GM18870 (cell line): ENCODE data around the gene PHF12.

Experiments used
- ATAC-seq: cut with Tn5 transposase; IDR thresholded peaks from one replicate; pipeline ENCODE4 v1.9.1; 2021; ENCODE audit warnings: moderate library complexity; ENCODE audit not compliant: unreplicated experiment

PHF12 gene

DNA sequence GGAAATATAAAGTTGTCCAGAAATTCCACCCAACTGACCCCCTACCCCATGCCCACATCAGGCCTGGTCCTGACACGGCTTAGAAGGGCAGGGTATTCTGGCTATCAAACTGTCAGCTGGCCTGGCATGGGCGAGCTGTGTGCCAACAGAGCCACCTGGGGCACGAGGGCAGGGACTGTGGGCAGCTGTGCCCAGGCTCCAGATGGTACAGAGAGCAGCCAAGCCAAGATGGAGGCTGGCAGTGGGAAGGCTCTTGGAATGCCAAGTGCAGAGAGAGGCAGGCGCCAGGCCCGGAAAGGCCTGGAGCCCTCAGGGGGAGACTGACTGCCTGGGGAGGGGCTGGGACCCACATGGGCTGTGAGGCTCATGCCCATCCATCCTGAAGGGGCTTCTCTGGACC is 24.3 kb upstream of the PHF12 start:
- no peak for ATAC-seq

DNA sequence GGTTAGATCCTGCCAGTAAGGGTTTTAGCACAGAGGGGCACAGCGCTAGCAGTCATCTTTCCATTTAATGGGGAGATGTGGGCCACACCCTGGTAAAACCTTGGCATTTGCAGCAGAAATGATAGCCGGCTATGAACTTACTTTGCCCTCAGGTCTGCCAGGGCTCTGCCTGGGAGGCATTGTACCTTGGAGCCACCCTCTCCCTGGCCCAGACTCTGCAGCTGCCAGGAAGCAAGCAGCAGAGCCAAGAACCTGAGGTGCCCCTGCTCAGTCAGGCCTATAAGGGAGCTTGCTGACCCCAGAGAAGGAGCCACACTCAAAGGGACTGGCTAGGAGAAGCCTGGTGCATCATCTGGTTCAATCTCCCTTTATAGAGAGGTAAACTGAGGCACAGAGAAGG is 23.7 kb upstream of the PHF12 start:
- ATAC-seq = no peak

DNA sequence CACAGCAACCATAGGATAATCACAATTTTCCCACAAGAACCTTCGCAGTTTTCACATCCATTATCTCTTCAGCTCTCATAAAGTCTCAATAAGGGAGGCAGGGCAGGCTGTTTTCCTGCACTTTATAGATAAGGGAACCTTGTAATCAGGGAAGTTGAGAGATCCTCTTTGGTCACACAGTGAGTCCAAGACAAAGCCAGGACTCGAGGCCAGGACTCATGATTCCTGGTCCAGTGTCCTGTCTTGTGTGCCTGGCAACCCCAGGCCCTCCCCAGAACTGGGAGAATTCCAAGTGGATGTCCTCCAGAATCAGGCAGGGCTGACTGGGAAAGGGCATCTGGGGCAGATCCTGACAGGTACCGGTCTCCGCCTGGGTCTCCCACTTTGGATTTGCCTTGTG is 23.1 kb upstream of the PHF12 start:
- no peak for ATAC-seq

DNA sequence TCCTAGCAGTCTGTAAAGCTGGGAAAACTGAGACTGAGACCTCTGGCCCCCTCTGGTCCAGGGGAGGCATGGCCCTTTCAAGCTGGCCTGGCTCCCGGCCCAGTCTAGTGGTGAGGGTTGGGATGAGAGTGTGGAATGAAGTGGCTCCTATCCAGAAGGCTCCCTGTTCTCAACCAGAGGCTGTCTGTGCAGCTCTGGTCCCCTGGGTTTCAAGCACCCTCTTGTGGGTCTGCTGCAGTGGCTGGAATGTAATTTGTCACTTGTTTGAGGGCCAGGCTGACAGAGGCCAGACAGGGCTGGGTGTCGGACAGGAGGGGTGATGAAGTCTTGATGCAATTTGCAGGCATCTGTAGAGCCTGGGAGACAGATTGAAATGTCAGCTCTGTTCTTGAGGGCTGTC is 22.1 kb upstream of the PHF12 start:
- no peak for ATAC-seq

DNA sequence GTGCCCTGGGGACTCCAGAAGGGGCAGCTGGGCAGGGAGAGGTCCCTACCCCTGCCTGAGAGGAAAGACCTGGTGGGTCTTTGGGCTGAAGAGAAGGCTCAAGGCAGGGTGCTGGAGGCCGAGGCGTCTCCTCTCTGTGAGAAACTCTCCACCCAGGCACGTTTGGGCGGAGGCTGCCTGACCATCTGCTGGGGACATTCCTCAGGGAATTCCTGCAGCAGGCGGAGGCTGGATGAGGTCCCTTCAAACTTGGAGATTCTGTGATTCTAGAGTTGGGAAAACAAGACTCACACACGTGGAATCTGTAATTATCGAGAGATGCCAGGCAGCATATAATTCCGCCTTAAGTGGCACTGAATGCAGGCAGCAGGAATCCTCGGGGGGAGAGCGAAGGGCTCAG is 21.1 kb upstream of the PHF12 start:
- no peak for ATAC-seq

DNA sequence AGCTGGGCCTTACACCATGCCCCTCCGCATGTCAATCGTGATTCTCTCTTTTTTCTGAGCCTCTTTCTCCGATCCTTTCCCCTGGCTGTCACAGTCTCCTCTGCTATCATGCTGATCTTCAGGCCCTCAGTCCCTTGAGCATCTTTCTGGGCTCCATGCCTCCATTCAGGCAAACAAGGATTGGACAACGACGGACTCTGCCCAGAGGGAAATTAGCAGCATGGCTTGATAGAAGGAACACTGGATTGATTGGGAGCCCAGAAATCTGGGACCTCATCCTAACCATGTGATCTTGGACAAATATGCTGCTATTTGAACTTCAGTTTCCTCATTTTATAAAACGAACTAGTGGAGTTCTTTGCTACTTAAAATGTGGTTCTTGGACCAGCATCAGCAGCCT is 19.6 kb upstream of the PHF12 start:
- ATAC-seq = no peak

DNA sequence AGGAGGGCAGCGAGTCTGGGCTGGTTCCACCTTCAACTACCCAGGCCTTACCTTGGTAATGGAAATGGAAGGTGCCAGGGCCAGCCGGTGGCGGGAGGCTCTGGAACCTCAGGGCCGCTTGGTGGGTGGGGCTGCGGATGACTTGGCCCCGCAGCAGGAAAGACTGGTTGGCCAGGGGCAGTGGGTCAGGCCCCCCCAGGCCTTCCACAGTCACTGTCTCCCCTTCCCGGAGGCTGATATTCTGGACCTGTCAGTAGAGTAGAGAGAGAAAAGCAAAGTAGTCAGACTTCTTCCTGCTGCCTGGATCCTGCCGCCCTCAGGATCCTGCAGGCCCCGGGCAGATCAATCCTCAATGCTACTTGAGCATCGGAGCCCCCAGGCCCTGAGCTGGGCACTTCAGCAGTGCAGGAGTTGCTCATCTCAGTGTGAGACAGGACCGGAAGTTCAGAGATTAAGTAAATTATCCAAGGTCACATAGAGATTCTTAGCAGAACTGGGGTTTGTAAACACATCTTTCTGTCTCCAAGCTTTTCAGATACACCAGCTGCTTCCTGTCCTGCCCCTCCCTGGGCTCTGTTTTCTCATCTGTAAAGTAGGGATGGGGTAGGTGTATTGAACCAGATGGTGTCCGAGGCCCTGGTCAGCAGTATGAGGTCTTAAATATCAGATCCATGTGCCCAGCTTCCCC is 18.5 kb upstream of the PHF12 start:
- no peak for ATAC-seq

DNA sequence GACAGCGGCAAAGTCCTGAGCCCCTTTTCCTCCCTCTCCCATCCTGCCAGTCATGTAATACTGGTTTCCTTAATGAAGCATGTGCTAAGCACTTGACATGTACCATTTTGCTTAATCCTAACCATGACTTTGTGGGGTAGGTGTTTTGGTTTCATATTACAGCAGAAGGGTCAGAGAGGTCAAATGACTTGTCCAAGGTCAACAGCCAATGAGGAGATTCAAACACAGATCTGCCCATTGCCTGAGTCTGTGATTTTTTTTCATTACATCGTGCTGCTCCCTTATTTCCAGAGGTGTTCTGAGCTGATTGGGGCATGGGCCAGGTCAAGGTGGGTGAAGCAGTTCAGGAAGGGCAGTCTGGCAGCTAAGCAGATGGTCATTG is 17.6 kb upstream of the PHF12 start:
- ATAC-seq = no peak

DNA sequence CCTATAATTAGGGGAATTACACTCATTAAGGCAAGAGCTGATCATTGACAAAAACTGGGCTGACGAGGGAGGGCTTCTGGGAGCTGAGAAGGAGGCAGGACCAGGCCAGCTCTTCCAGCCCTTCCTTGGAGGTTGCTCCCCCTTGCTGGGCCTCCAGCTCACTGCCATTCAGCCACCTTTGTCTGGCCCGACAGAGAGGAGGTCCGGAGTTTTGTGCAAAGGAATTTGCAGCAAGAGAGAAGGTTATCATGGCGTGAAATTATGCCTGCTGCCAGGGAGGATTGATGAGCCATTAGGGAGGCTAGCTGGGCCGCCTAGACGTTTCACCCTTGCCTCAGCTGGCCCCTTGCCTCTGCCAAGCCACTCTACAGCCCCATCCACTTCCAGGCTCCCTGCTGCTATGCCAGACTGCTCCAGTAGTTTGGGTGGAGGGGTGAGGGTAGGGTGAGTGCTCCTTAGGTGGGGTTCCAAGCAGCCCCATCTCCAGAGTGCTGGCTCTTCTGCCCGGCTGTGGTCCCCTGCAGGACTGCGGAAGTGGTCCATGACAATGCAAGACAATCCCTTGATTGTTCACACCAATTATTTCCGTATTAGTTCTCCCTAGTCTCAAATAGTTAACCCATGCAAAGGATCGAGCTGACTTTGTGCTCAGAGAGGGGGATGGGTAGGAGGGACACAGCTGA is 17.1 kb upstream of the PHF12 start:
- no peak for ATAC-seq

DNA sequence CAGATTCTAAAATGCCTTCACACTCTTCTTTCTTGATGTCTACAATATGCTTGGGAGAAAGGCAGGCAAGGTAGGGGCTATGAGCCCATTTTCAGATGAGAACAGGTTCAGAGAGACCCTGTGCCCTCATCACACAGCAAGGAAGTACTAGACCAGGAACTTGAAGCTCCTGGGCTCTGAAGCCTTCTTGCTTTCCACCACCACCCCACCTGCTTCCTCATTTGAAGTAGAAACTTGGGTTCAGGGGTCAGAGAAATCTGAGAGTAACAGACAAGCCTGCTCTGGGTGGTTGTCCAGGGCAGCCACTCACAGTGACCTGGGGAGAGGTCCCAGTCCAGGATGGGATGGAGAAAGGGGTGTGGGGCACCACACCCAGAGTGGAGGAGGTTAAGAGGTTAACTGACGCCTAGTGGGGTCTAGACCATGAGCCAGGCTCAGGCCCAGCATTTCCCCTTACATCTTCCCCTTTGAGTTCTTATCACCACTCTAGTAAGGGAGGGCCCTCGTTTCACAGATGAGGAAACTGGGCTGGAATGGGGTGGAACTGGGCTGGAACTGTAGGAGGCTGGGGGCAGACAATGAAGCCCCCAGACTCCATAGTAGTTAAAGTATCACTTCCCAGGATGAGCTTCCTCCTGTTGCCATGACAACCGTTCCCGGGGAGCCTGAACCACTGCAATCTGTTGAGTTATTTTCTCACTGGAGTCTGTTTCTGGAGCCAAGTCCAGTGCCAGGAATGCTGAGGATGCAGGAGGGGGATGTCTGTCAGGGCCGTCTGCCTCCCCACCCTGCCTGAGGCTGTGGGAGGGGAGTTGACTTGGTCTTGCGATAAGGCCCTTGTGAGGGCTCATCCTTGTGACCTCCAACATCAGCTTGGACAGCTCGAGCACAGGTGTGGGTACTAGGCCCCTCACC is 16.2 kb upstream of the PHF12 start:
- ATAC-seq = no peak

DNA sequence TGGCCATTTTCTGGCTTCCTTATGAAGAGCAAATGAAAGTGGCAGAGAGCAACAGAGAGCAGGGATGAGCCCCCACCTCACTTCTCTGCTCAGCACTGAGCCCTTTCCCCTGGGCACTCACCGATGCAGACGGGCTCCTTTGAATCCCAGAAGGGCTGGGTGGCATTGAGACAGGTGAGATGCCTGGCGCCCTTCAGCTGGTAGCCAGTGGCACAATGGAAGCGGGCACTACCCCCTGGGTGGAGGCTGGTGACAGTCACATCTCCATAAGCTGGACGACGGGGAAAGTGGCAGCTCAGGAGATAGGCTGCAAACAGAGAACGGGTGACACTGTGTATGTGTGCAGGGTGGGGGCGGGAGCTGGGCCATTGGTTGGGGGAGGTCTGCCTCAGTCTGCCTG is 12.5 kb upstream of the PHF12 start:
- no peak for ATAC-seq

DNA sequence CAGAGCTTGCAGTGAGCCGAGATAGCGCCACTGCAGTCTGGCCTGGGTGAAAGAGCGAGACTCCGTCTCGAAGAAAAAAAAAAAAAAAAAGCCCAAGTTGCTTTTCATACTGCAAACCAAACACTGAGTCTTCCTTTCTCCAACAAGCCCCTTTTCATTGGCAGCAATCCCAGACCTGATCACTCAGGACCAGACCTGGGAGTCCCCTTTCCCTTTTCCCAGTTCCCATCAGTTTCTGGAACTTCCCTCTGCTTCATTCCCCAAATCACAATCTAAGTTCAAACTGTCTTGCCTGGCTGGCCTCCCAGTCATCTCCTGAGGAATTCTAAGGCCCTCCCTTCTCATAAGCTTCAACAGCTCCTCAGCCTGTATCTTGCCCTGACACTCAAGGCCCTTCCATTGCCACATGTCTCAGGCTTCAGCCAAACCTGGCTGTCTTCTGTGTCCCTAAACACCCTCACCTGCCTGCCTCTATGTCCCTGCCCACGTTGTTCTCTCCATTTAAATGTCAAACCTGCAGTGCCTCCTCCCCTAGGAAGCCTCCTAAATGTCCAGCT is 11.8 kb upstream of the PHF12 start:
- no peak for ATAC-seq

DNA sequence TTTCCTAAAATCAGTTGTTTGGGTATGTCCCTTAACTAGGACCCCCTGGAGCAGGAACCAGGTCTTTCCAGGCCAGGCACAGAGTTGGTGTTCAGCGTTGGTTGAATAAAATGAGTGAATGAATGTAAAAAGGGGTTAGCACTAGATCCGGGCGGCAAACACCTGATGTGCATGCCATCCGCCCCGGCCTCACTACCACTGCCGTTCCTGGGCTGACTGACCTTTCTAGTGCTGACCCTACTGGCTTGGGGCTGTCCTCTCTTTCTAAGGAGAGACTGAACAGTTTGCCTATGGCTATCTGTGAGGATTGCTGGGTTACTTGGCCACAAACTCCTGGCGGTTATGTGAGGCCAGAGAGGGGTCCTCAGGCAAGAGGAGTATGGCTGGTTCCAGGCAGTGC is 10.1 kb upstream of the PHF12 start:
- ATAC-seq = no peak

DNA sequence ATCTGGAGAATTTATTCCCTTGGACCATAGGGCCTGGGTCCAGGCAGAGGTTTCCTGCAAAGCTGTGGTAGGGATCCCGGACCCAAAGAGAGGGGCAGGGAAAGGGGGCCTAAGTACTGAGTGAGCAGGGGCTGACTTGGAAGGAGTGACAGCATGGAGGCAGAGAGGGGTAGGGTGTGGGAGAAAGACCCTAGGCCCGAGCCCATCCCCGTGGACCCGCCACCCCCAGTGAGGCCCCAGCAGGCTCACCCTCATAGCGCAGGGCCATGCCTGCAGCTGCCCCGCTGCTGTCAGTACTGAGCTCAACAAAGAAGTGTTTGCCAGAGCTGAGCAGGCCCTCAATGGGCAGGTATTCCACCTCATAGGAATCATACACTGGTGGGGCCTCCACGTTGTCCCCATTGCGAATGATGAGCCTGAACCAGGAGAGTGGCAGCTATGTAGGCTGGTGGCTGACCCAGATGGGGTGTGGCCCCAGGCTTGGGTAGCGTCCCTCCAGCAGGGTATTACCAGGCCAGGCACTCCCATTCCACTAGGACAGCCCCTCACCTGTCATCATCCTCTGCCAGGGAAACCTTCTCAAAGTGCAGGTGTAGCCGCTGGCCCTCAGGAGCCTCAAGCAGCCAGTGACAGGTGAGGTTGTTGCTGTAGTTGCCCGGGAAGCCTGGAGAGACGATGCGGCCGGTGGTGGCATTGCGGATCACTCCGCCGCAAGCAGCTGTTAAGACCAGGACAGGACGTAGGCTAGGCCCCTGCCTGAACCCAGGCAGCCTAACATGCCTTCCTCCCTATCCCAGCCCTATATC is 9.1 kb upstream of the PHF12 start:
- ATAC-seq = no peak

DNA sequence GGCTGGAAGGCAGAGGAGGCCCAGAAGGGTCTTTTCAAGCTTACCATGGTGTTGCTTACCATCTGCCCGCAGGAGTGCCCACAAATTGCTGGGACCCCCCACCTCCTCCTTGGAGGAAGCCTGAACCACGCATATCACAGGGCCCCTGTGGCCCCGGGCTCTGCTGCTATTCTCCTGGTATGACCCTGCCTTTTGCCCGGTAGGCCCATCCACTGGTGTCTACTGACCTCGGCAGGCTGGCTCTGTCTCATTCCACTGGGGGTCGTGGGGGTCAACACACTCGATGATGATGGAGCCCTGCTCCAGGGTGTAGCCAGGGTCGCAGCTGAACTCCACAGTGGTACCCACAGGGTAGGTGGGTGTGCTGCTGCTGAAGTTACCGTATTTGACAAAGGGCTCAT is 8.2 kb upstream of the PHF12 start:
- ATAC-seq = no peak

DNA sequence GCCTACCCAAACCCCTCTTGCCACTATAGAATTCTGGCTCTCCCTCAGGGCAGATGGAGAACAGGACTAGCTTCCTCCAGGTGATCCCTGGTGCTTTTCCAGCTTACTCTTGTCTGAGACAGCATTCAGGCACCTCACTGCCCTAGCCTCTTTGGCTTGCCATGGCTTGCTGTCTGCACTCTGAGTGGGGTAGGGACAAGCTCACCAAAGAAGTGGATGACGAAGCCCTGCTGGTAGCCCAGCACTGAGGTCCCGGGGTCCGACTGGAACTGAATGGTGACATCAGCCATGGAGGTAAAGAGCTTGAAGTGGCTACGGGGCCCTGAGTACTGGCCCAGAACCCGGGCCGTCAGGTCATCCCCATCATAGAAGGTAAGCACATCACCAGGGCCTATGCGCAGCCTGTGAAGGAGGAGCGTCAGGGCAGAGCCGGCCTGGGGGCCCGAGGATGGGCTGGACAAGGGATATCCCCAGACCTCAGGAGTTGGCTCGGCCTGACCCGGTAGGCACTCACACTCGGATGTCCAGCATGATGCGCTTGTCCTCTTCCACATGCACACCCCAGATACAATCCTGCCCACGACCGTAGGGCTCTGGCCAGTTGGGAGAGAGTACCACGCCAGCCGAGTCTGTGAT is 7.6 kb upstream of the PHF12 start:
- ATAC-seq = no peak

DNA sequence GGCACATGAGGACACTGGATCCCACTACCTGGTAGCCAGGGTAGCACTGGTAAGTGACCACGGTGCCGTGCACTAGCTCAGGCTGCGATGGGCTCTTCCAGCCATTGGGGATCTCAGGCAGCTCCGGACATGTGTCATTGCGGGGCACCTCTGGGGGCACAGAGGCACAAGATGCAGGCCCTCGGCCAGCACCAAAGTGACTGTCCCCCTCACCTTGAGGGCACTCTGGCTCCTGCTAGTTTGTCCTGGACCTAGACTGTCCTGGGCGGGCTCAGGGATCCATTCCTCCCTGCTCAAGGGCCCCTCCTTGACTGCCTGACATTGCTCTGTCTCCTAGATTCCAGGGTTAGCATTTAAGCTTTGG is 6.7 kb upstream of the PHF12 start:
- ATAC-seq = no peak

DNA sequence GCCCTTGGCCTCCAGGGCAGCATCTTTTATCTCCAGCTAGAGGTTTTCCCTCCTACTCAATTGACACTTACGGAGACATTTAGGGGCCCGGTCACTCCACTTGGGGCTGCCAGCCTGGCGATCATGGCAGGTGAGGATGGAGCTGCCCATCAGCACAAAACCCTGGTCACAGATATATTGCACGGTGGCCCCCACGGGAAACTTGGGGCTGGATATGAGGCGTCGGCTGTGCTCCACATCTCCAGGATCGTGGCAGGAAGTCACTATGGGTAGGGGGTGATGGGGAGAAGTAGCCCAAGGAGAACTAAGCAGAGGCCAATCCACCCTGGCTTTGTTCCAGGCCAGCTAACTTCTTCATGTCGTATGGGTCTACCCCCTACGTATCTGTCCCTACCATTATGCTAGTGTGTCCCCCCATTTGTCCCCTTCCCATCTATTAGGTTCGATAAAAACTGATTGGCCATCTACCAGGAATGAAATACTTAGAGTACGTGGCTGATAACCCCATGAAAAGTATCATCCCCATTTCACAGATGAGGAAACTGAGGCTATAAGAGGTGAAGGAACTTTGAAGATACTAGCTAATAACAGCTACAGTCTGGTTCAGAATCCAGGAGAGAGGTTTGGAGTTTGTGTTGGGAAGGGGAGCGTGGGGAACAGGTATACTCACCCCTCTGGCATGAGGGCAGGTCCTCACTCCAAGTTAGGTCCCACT is 6.1 kb upstream of the PHF12 start:
- no peak for ATAC-seq

DNA sequence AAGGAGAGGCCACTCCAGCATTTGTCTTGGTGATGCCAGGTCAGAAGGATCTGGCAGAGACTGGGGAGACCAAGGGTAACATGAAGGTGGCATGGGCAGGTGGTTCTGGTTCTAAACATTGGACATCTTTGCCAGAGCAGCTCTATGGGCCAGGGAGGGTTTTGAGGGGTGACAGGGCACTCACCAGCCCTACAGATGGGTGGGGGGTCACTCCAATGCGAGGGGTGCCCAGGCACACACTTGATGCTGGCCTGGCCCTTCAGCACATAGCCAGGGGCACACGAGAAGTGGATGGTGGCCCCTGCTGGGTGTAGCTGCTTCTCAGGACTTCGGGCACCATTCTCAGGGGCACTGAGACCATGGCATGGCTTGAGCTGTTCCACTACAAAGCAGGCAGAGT is 5.5 kb upstream of the PHF12 start:
- no peak for ATAC-seq

DNA sequence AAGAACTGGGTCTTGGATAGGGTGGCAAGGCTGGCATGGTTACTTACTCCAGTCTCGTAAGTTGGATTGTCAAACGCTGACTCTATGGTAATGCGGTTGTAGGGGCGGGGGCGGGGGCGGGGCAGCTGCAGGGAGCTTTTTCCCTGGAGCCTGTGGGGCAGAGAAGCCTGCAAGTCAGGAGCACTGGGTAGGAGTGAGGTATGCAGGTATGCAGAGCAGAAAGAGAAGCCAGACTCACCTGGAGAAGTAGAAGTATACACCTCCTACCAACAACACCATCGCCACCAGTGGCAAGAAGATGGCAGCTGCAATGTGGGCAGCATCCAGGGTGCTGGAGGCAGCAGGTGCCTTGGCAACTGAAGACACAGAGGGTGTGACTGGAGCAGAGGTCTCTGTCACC is 4.8 kb upstream of the PHF12 start:
- no peak for ATAC-seq
